PFSK-1 (cell line): Measurements from ENCODE around the gene IMPDH2.

Experiments used
- POLR2AphosphoS5 ChIP-seq: IDR thresholded peaks from 2 replicates; pipeline ENCODE4 v1.6.1; 2012; ENCODE audit warnings: low read depth, mild to moderate bottlenecking, control low read depth, low read length, moderate library complexity
- TAF1 ChIP-seq: IDR thresholded peaks from 2 replicates; pipeline ENCODE4 v1.6.1; 2012; ENCODE audit warnings: low read length, control low read depth, borderline replicate concordance; ENCODE audit not compliant: insufficient read depth
- TF ChIP-seq, protein P1 (sequence below), 2 experiments: IDR thresholded peaks; 2 replicates each; pipeline versions ENCODE4 v1.6.1 to v1.8.0; 2011 to 2012; ENCODE audit warnings: low read depth in 2 of 2, low read length in 2 of 2, control low read depth in 1 of 2, inconsistent platforms in 1 of 2, mild to moderate bottlenecking in 1 of 2, moderate library complexity in 1 of 2; ENCODE audit not compliant: insufficient read depth in 1 of 2

DNA sequence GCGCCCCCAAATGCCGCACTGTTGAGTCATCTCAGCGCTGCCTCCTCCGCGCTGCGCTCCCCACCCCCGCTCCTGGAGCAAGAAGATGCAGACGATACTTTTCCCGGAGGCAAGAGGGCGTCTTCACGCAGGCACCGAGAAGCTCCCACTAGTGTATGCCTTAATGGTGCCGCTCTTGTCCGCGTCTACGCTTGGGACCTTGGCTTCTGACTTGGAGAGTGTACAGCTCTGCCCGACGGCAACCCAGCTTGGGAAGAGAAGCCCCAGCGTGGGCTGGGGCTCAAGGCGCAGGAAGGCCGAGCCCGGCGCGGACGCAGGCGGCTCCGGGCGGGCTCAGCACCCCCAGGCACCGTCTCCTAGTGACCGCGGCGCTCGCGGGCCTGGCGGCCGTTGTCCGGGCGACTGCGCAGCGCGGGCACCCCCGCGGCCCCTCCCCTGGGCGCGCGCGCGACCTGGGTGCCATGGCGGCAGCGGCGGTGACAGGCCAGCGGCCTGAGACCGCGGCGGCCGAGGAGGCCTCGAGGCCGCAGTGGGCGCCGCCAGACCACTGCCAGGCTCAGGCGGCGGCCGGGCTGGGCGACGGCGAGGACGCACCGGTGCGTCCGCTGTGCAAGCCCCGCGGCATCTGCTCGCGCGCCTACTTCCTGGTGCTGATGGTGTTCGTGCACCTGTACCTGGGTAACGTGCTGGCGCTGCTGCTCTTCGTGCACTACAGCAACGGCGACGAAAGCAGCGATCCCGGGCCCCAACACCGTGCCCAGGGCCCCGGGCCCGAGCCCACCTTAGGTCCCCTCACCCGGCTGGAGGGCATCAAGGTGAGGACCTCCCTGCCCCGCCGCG is 39.2 kb downstream of the IMPDH2 start, which contains the start of gene P4HTM:
- TF ChIP-seq, protein P1, sequence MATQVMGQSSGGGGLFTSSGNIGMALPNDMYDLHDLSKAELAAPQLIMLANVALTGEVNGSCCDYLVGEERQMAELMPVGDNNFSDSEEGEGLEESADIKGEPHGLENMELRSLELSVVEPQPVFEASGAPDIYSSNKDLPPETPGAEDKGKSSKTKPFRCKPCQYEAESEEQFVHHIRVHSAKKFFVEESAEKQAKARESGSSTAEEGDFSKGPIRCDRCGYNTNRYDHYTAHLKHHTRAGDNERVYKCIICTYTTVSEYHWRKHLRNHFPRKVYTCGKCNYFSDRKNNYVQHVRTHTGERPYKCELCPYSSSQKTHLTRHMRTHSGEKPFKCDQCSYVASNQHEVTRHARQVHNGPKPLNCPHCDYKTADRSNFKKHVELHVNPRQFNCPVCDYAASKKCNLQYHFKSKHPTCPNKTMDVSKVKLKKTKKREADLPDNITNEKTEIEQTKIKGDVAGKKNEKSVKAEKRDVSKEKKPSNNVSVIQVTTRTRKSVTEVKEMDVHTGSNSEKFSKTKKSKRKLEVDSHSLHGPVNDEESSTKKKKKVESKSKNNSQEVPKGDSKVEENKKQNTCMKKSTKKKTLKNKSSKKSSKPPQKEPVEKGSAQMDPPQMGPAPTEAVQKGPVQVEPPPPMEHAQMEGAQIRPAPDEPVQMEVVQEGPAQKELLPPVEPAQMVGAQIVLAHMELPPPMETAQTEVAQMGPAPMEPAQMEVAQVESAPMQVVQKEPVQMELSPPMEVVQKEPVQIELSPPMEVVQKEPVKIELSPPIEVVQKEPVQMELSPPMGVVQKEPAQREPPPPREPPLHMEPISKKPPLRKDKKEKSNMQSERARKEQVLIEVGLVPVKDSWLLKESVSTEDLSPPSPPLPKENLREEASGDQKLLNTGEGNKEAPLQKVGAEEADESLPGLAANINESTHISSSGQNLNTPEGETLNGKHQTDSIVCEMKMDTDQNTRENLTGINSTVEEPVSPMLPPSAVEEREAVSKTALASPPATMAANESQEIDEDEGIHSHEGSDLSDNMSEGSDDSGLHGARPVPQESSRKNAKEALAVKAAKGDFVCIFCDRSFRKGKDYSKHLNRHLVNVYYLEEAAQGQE (IDR thresholded peaks at IDR 0.05; ENCODE audit: insufficient read depth in 1 of 2, low read depth in 2 of 2, low read length in 2 of 2) = no peak
- TF ChIP-seq TAF1 (no peak), POLR2AphosphoS5 (no peak)
